Spinal cord (tissue), 10 donors: ENCODE data around the gene CUX1. TPM values are rescaled to one million over a fixed set of nuclear protein-coding genes. Genes with fewer than 3 reads are reported as not detected.
A peak's percentile ranks its signal among the peaks of the same experiment; 100 is the strongest.

Experiments used
- DNase-seq, 6 donors: peaks; one replicate each; pipeline versions ENCODE4 v3.0.0 to v3.0.0-alpha.2; 2013 to 2015; ENCODE audit warnings: low spot score in 6 of 6, low read depth in 4 of 6
- H3K27ac ChIP-seq: one replicate; pipeline ENCODE4 v1.5.1; 2013; ENCODE audit warnings: low read depth, low read length, control low read depth
- H3K27me3 ChIP-seq: one replicate; pipeline ENCODE4 v1.6.1; 2013; ENCODE audit warnings: low read length; ENCODE audit not compliant: control insufficient read depth, insufficient read depth
- H3K36me3 ChIP-seq: one replicate; pipeline ENCODE4 v1.6.1; 2013; ENCODE audit warnings: low read length; ENCODE audit not compliant: control insufficient read depth, insufficient read depth
- H3K4me1 ChIP-seq: one replicate; pipeline ENCODE4 v1.6.1; 2013; ENCODE audit warnings: low read length; ENCODE audit not compliant: control insufficient read depth, insufficient read depth
- H3K4me3 ChIP-seq: one replicate; pipeline ENCODE4 v1.5.1; 2013; ENCODE audit warnings: low read depth, low read length, control low read depth
- H3K9me3 ChIP-seq: one replicate; pipeline ENCODE4 v1.6.1; 2013; ENCODE audit warnings: low read length; ENCODE audit not compliant: control insufficient read depth, insufficient read depth
- WGBS: methylation state at CpG from one replicate; pipeline ENCODE4 v1.1.5; 2013; ENCODE audit warnings: missing lambda C conversion rate; ENCODE audit not compliant: insufficient coverage; 5-methylcytosine and 5-hydroxymethylcytosine counted together
- polyA plus RNA-seq, 2 donors: library from polyadenylated mRNA; unstranded; fragments of 120-200 nt; gene quantifications; one replicate each; pipeline ENCODE4 v1.2.1, GENCODE V29; 2013; ENCODE audit not compliant: insufficient read length in 2 of 2
- total RNA-seq, 2 donors: library from RNA; depleted of rRNA in 1 of 2; stranded (reverse); fragments of 120-200 nt in 1 of 2; fragments of >200 nt in 1 of 2; gene quantifications; one replicate each; pipeline versions ENCODE4 v1.2.3 to v1.2.4, GENCODE V29; 2013 to 2014
- donor health status: healthy.

Gene CUX1
- total and polyA plus RNA-seq, 4 donors: 45.1 to 111 (median 76.1) TPM

GRCh38 chr7:102101111-102101551 is 283.7 kb downstream of the CUX1 start:
- Histone ChIP-seq H3K27ac (no peak overlapping the region), H3K4me1 (peaks cover 6% of the 10 kb centered on the region), H3K36me3 (peaks cover 40% of the 10 kb centered on the region), H3K4me3 (no peak overlapping the region), H3K9me3 (no peaks in the 10 kb centered on the region), H3K27me3 (no peaks in the 10 kb centered on the region)
- no peak for DNase-seq
- WGBS: 90% methylated on average over 7 of the region's 7 CpGs

DNA sequence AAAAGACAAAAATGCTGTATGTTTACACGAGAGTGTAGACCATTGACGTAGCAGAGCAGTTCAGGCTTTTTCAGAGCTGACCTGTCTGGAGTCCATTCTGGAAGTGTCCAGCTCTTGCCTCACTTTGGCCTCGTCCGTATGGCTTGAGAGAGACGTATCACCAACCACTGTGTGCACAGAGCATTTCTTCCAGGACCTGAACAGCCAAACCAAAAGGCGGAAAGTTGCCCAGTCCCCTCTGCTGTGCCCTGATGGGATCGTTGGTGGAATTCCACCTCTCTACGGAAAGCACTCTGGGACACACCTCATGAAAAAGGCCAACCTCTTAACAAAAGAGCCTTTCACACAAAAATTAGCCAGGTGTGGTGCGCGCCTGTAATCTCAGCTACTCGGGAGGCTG is 284.5 kb downstream of the CUX1 start:
- no peak overlapping the region for H3K4me3 ChIP-seq
- 94% methylated on average over 11 of the region's 11 CpGs for WGBS
- H3K36me3 ChIP-seq: peaks cover 40% of the 10 kb centered on the region
- no peaks in the 10 kb centered on the region for H3K9me3 ChIP-seq
- H3K4me1 ChIP-seq: peaks cover 10% of the 10 kb centered on the region
- no peaks in the 10 kb centered on the region for H3K27me3 ChIP-seq
- H3K27ac ChIP-seq: no peak overlapping the region
- no peak for DNase-seq

DNA sequence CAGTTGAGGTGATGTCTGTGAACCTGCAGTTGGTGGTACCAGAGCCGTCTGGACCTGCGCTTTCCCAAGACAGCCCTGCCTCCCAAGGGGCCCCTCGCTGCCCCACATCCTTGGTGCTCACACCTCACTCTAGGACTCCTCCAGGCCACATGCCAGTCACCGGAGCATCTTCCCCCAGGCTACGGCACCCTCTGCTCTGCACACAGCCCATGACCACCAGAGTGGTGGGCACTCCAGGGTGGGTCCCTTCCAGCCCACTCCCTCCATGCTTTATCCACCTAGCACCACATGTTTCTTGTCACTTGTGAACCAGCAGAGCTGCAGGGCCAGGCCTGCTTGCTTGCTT is 285.6 kb downstream of the CUX1 start:
- WGBS: 94% methylated on average over 5 of the region's 5 CpGs
- no peak overlapping the region for H3K27ac ChIP-seq

DNA sequence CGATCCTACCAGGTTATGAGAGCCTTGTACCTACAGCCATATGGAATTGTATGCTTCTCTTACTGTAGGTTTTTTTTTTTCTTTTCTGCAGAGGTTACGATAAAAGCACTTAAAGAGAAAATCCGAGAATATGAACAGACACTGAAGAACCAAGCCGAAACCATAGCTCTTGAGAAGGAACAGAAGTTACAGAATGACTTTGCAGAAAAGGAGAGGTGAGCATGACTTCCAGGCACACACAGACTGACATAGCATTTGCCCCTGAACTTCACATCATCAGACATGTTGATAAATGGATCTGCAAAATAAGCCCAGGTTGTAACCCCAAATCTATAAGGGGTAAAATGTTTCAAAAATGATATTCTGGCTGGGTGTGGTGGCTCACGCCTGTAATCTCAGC is 286.8 kb downstream of the CUX1 start:
- H3K36me3 ChIP-seq: peaks cover 37% of the 10 kb centered on the region
- H3K9me3 ChIP-seq: no peaks in the 10 kb centered on the region
- H3K27me3 ChIP-seq: no peaks in the 10 kb centered on the region
- no peak overlapping the region for H3K27ac ChIP-seq
- peaks cover 5% of the 10 kb centered on the region for H3K4me1 ChIP-seq
- no CpG with 5 or more reads among the region's 5 CpGs for WGBS
- no peak for DNase-seq
- H3K4me3 ChIP-seq: no peak overlapping the region

More for the DNA sequence above, 285.6 kb downstream of the CUX1 start:
- no peak for DNase-seq
- peaks cover 9% of the 10 kb centered on the region for H3K4me1 ChIP-seq
- no peak overlapping the region for H3K4me3 ChIP-seq
- H3K9me3 ChIP-seq: no peaks in the 10 kb centered on the region
- peaks cover 45% of the 10 kb centered on the region for H3K36me3 ChIP-seq
- no peaks in the 10 kb centered on the region for H3K27me3 ChIP-seq

- Histone ChIP-seq H3K27ac (no peak overlapping the region), H3K4me3 (no peak overlapping the region), H3K36me3 (peaks cover 29% of the 10 kb centered on the region), H3K9me3 (no peaks in the 10 kb centered on the region), H3K27me3 (no peaks in the 10 kb centered on the region), H3K4me1 (peaks cover 10% of the 10 kb centered on the region)
- DNase-seq: peak in 2 of 6 donors; percentile 36 to 62
- WGBS: 38% methylated on average over 5 of the region's 5 CpGs
These were observed 289.2 kb downstream of the CUX1 start for GRCh38 chr7:102106625-102107024.

GRCh38 chr7:102107474-102108104 is 290.2 kb downstream of the CUX1 start:
- peaks cover 12% of the 10 kb centered on the region for H3K4me1 ChIP-seq
- H3K4me3 ChIP-seq: no peak overlapping the region
- WGBS: 94% methylated on average over 12 of the region's 19 CpGs
- no peaks in the 10 kb centered on the region for H3K27me3 ChIP-seq
- no peak for DNase-seq
- no peaks in the 10 kb centered on the region for H3K9me3 ChIP-seq
- no peak overlapping the region for H3K27ac ChIP-seq
- peaks cover 23% of the 10 kb centered on the region for H3K36me3 ChIP-seq

DNA sequence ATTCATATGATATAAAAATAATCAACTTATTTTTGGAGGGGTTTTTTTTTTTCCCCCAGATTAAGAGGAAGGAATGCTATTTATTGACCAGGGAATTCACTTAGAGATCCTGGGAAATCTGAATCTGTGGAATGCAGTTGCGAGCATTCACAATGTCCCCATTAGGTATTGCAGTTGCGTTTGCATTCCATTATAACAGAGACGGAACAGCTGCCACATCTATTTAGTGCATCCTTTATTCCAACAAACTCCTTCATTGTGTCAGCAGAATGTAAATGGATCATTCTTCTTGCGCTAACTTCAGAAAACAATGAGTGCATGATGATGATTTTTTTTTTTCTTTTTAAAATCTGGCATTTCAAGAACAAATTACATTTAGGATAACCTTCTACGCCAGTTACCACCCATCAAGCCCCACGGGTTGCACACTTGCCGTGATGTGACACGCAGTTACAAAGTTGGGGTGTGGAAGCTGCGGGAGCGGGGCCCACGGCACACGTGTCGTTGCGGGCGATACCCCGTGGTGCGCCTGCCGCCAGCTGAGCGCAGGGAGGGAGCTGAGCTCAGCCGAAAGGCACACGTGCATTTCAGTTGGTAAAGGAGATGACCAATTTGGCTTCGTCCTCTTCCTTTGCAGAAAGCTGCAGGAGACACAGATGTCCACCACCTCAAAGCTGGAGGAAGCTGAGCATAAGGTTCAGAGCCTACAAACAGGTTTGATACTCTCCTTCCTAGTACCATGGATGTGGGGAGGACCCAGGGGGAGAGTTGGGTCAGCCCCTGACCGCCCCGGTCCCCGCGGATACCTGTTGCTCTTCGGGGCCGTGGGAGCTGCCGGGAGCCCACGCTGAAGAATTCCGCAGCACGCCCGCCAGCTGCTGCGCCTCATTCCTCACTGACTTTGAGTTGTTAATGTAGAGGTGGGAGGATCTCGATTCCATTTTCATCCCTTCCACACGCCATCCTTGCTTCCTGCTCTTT is 293.9 kb downstream of the CUX1 start:
- 35% methylated on average over 19 of the region's 36 CpGs for WGBS
- H3K4me3 ChIP-seq: no peak overlapping the region
- DNase-seq: peak in 2 of 6 donors; percentile 46 to 80
- no peak overlapping the region for H3K27ac ChIP-seq
- no peaks in the 10 kb centered on the region for H3K27me3 ChIP-seq
- H3K4me1 ChIP-seq: peaks cover 12% of the 10 kb centered on the region
- peaks cover 25% of the 10 kb centered on the region for H3K36me3 ChIP-seq
- no peaks in the 10 kb centered on the region for H3K9me3 ChIP-seq

- Histone ChIP-seq H3K27me3 (no peaks in the 10 kb centered on the region), H3K27ac (no peak overlapping the region), H3K4me3 (no peak overlapping the region), H3K4me1 (peaks cover 23% of the 10 kb centered on the region), H3K36me3 (peaks cover 37% of the 10 kb centered on the region), H3K9me3 (no peaks in the 10 kb centered on the region)
- DNase-seq: no peak
- 100% methylated on average over 3 of the region's 7 CpGs for WGBS
These were observed 297.8 kb downstream of the CUX1 start for GRCh38 chr7:102115181-102115580.

DNA sequence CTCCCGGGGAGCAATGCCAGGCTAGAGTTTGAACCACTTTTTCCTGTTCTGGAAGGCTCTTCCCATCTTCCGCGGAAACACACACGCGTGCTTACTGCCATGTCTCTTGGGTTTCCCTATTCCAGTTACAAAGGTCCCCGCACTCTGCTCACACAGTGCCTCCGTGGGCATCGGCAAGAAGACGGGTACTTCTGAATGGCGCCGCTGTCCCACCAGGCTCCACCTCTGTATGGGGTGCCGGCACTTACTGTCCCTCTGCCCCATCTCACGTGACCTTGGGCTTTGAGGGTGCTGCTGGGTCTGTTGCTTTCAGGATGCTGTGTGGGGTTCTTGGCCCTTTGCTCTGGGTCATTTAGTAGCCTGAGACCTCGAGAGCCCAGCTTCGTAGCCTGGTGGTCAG is 298.5 kb downstream of the CUX1 start:
- no peak overlapping the region for H3K27ac ChIP-seq
- H3K9me3 ChIP-seq: no peaks in the 10 kb centered on the region
- H3K4me3 ChIP-seq: no peak overlapping the region
- no peaks in the 10 kb centered on the region for H3K27me3 ChIP-seq
- peaks cover 37% of the 10 kb centered on the region for H3K36me3 ChIP-seq
- WGBS: 95% methylated on average over 10 of the region's 15 CpGs
- H3K4me1 ChIP-seq: peaks cover 23% of the 10 kb centered on the region
- no peak for DNase-seq
